HG03159 (cell line): ENCODE measurements around the gene AP3B1.
"Not testable (repeated sequence)": the region's sequence is repeated elsewhere in the genome, so short reads cannot be mapped to it uniquely, and the experiment has no call there.

Source experiments
- ATAC-seq: cut with Tn5 transposase; IDR thresholded peaks from one replicate; pipeline ENCODE4 v1.9.1; 2021; ENCODE audit warnings: mild to moderate bottlenecking, moderate library complexity; ENCODE audit not compliant: unreplicated experiment

AP3B1 gene

DNA sequence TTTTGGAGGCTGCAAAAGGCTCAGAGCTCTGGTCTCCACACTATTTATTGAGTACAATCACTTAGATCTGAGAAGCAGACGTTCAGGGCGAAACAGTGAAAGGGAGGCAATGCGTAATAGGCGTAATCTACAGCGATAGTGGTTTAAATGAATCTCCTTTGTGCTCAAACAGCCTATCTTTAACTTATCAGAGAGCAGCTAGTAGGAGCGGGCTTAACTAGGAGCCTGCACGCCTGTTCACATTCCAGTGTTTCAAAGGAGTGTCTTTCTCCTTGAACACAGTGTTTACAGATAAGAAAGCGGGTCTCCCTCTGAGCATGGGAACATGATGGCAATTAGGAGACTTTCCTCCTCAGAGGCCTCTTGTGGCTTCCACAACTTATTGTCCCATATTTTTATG is 49.4 kb downstream of the AP3B1 start:
- ATAC-seq = no peak

DNA sequence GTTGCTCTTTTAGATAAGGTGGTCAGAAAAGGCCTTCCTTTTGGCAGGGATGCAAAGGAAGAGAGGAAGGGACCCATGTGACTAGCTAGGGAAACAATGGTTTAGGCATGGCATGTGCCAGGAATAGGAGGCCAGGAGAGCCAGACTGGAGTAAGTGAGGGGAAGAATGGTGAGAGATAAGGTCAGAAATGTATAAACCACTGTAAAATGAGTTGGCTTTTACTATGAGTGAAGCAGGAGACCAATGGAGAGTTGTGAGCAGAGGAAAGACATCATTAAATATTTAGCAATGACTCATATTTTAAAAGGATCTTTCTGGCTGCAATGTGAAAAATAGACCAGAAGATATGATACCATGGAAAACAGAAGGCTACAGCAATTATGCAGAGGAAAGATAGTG is 50.9 kb downstream of the AP3B1 start:
- ATAC-seq = no peak

DNA sequence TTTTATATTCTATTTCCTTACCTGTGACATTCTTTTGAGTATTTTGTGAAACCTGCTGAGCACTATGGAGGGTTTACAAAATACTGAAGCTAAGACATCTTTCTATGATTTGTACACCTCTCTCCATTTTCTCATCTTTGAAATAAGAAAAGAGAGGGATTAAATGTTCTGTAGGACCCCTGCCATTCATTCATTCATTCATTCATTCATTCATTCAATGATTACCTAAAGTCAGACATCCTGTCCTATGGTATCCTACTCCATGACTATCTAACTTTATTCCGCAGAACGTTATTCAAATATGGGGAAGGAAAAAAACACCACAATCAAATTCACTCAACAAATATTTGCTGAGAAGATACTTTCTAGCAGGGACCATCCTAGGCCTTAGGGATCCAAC is 51.4 kb downstream of the AP3B1 start:
- no peak for ATAC-seq

DNA sequence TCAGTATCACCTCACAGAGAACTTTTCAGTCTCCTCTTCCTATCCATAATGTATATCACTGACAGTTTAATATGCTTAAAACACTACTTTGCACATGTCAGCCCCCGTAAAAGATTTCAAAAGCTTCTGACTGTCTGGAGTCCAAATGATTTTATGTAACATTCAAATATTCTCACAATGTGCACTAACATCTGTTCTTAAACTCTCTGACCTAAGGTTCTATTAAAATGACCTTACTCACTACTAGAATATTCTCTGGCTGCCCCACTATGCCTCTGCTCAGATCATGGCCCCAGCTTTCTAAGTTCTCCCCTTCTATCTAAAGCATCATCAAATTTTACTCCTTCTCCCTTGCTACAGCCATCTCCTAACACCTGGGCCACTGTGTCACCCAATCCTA is 52.5 kb downstream of the AP3B1 start:
- no peak for ATAC-seq

DNA sequence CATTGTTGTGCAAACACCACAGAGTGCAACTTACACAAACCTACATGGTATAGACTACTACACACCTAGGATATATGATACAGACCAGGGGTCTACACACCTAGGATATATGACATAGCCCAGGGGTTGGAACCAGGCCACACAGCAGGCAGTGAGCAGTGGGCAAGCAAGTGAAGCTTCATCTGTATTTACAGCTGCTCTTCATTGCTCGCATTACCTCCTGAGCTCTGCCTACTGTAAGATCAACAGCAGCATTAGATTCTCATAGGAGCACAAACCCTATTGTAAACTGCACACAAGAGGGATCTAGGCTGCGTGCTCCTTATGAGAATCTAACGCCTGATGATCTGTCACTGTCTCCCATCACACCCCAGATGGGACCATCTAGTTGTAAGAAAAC is 56.6 kb downstream of the AP3B1 start:
- ATAC-seq = no peak

DNA sequence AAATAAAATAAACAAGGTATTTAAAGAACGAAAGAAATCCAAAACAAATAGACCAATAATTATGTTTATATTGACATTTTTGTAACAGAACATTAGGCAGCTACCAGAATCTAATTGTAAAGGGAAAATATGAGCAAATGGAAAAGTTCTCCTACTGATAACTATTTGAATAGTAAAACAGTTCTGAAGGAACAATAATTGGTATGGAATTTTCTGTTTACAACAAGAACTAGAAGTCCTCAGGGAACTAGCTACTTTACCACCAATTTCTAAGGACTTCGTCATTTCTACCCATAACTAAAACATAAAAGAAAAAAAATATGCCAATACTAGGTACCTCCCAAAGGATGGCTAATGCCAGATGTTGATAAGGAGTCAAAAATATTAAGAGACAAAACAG is 58.5 kb downstream of the AP3B1 start:
- no peak for ATAC-seq

DNA sequence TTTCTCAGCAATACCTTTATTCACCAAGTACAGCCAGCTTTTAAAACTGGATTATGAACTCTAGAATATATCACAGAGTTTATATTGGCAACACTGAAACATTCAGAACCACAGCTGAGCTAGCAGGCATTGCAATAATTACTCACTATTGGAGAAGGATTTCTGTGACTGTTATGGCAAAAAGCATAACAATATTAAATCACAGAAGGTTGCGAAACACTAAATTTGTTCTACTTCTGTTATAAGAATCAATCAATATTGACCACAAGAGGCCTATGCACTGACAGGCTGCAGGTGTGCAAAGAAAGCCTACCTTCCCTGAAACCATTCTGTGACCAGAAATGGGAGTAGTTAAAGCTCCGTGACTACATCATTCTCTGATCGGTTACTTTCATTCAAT is 59.2 kb downstream of the AP3B1 start:
- no peak for ATAC-seq

DNA sequence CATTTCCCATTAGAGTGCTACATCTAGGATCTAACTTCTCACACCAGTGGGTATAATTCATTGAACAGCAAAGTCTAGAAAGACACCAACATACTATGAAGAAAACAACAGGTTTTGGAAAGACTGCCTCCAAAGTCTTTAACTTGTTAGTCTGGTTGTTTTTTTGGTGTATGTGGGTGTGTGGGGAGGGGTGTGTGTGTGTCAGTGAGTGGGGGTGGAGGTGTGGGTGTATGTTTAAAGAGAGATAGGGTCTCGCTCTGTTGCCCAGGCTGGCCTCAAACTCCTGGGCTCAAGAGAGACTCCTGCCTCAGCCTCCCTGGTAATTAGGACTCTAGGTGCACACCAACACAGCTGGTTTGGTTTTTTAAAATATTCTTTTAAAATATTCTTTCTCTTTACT is 59.7 kb downstream of the AP3B1 start:
- ATAC-seq = no peak

DNA sequence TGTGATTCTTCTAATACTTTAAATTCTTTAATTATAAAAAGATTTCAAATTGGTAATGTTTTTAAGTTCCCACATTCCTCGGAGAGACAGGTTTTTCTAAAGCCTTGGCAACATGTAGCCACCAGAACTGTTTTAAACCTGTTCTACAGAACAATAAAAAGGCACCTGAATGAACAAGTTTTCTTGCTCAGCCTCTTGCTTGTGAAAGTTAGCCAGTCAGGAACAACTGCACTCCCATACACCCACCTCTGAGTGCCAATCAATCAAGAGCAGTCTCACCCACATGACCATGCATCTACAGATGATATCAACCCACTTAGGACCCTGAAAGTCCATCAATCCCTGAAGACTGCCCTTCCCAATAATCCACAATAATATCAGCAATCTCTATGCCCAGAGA is 62.3 kb downstream of the AP3B1 start:
- ATAC-seq = no peak

DNA sequence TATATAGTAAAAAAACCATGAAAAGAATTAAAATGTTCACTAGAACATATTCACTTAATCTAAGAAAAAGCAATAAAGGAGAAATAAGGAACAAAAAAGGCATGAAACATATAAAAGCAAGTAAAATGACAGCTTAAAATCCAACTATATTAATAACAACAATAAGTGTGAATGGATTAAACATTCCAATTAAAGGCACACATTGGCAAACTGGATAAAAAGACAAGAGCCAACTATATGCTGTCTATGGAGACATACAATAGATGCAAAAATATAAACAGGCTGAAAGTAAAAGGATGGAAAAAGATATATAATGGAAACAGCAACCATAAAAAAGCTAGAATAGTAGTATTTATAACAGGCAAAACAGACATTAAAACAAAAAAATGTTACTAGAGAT is 70.1 kb downstream of the AP3B1 start:
- no peak for ATAC-seq

DNA sequence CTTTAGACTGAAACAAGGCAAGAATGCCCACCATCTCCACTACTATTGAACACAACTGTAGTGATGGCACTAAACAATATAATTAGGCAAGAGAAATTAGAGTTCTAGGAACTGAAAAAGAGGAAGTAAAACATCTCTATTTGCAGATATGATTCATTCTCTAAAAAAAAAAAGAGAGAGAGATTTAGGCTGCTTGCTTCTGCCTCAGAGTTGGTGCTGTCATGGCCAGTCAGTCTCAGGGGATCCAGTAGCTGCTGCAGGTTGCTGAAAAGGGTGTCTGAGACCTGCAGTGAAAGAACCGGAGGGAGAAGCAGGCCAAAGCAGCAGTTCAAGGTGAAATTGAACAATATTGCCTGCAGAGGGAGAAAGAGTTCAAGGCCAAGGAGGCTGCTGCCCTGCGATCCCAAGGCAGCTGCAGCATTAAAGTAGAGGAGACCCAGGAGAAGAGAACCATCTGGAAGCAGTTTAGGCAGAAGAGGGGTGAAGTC is 72.5 kb downstream of the AP3B1 start:
- peak; percentile 99 for ATAC-seq

DNA sequence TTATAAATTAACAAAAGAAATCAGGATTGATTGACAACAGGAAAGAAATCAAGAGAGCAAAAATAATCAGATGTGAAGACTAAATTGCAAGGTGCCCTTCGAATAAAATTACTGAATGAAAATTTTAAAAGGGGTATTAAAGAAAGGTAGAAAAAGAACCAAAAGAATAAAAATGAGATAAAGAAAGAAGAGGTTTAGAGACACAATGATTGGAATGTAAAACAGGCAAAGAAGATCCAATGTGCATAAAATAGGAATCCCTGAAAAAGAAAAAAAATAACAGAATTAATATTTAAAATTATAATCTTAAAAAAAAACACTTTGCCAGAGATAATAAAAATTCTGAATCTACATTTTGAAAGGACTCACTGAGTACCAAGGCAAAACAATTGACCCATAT is 73.0 kb downstream of the AP3B1 start:
- ATAC-seq = no peak

DNA sequence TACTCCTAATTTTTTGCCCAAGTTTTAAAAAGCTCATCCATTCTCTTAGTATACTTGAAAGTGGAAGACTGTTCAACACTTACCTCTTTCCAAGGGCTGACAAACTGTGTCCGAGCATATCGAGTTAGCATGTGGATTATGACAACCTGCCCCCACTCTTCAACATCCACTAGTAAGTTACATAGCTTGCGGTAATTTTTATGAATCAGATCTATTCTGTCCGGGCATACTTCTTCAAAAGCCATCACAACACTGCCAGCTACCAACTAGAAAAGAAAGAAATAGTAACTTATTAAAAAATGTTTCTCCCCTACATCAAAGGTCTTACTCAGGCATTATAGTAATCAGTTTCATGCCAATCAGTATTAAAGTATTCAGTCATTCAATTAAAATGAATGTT is 78.5 kb downstream of the AP3B1 start:
- ATAC-seq = no peak

DNA sequence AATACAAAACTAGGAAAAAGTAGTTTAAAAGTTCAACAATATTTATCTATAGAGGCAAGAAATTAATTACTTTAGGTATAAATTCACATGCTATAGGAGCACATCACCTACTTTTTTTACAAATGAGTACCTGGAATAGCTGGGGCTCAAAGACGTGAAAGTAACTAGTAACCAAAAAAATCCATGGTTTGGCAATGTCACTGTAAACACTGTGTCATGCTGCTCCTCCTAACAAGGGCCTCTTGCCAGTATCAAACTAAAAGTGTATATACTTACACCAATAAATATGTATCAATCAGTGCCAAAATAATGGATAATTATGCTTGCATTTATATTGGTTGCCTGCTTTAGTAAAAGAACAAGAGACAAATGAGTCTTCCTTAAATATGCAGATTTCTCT is 78.9 kb downstream of the AP3B1 start:
- no peak for ATAC-seq

DNA sequence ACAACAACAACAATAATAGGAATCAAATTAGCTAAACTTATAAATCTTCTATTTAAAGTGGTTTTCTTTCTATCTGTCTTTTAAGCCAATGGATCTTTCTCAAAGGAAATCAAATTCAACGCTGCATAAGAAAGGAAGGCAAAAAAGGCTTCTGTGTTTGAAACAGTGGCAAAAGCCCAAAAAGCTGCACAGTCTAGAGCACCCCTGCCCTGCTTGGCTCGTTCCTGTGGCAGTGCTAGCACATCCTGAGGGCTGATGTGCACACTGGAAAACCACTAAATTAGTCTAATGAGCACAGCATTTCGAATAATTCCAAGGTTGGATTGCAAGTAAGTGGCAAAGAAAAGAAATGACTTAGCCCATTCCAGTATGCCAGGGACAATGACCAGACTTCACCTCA is 80.7 kb downstream of the AP3B1 start:
- ATAC-seq = no peak

DNA sequence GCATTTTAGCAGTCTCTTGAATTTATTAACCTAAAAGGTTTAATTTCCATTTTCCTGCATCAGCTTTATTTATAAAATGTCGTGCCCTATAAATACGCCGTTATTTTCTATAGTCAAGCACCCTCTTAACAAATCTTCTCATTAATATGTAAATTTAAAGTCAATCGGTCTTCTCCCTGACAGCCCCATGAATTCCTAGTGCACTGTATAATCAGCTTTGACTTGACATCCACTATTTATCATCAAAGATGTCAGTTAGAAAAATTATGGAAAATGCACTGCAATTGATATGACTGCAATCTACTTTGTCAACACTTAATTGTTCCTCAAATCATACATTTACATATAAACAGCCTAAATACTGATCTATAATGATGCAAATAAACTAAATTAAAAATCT is 83.4 kb downstream of the AP3B1 start:
- ATAC-seq = no peak

DNA sequence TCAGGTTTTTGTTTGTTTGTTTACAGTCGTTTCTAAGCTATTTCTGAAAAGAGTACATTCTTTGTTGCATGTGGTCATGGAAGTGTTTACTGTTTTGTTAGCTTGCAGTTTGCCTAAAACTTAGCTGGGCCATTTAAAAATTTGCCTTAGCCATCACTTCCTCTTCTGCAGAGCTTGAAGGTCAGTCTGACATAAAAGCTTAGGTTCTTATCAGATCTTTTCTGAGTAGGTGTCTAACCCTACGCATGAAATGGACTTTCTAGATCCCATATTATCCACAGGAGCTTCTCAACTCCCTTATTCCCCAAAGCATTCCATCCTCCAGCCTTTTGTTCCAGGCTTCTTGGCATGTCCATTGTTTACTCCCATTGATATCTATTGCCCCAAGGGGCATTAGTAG is 90.3 kb downstream of the AP3B1 start:
- ATAC-seq = no peak

DNA sequence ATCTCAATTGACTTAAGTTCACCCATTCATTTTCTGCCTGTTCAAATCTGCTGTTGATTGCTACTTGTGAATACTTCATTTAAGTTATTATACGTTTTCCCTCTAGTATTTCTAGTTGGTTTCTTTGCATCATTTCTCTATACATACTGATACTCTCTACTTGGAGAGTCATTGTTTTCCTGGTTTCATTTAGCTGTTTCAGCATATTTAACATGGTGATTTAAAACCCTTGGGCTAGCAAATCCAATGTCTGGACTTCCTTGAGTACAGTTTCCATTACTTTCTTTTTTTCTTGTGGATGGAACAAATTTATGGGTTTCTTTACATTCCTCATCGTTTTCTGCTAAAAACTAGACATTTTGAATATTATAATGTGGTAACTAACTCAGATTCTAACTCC is 90.7 kb downstream of the AP3B1 start:
- no peak for ATAC-seq

DNA sequence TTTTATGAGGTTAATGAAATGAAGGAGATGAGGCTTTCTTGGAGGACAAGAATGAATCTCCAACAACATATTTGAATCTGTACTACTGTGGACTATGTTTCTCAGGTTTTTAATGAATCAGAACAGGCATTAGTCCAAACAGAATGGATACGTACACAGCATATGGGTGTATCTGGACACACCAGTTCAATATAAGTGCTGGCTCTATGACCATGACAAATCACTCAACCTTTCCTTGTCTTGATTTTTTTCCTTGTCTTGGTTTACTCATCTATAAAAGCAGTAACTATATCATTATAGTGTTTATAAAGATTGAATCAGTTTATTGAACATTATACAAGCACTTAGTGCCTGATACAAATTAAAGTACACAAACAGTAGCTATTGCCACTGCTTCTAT is 104.1 kb downstream of the AP3B1 start:
- ATAC-seq = no peak

DNA sequence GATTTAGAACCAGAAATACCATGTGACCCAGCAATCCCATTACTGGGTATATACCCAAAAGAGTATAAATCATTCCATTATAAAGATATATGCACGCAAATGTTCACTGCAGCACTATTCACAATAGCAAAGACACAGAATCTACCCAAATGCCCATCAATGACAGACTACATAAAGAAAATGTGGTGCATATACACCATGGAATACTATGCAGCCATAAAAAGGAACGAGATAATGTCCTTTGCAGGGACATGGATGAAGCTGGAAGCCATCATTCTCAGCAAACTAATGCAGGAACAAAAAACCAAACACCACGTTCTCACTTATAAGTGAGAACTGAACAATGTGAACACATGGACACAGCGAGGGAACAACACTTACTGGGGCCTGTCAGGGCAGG is 105.8 kb downstream of the AP3B1 start:
- ATAC-seq = not testable (repeated sequence)

DNA sequence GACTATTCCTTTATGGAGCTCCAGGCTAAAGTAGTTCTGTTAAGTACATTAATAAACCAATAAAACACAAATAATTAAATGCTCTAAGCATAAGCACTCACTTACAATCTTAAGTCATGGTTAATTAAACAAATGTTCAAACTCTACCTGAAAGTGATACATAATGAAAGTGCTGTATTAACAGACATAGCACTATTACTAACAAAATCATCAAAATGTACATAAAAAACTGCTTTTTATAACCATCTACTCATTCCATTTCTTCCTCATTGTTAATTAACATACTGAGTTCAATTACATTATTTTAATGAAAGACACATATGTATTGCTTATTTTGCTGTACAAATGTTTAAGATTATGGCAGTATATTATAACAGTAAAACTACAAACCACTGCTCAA is 107.3 kb downstream of the AP3B1 start:
- no peak for ATAC-seq

DNA sequence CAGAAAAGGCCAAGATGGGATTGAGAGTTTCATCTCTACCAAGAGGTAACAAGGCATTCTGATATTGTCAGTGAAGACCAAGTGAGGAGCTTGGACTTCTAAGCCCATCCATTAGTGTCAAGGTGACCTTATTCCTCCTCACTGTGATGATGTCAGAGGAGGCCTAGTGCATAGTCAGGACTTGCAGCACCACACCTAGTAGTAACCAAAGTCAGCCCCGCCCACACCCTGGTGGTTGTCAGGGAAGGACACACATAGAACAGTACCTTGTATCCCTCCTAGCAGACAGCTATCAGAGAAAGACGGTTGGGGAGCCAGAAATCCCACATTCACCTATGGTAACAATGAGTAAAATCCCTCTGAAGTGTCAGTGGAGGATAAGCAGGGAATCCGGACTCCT is 111.7 kb downstream of the AP3B1 start:
- ATAC-seq = no peak

DNA sequence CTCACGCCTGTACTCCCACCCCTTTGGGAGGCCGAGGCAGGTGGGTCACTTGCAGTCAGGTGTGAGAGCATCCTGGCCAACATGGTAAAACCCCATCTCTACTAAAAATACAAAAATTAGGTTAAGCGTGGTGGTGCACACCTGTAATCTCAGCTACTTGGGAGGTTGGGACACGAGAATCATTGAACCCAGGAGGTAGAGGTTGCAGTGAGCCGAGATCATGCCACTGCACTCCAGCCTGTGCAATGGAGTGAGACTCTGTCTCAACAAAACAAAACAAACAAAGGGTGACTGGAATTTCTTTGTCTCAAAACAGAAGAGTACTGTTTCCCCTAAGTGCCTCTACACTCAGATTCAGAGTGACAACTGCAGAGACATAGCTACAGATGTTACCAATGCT is 116.1 kb downstream of the AP3B1 start:
- ATAC-seq = no peak

DNA sequence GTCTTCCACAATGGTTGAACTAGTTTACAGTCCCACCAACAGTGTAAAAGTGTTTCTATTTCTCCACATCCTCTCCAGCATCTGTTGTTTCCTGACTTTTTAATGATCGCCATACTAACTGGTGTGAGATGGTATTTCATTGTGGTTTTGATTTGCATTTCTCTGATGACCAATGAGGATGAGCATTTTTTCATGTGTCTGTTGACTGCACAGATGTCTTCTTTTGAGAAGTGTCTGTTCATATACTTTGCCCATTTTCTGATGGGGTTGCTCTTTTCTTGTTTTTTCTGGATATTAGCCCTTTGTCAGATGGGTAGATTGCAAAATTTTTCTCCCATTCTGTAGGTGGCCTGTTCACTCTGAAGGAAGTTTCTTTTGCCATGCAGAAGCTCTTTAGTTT is 124.2 kb downstream of the AP3B1 start:
- not testable (repeated sequence) for ATAC-seq
